GM23338 (cell line): ENCODE data around the gene CHRM4. TPM values are rescaled to one million over a fixed set of nuclear protein-coding genes. Genes with fewer than 3 reads are reported as not detected.

Source experiments
- ATAC-seq: fragments of 200-7000 bp; cut with Tn5 transposase; 3 replicates; pipeline ENCODE4 v1.9.1; 2020
- DNase-seq: peaks from one replicate; pipeline ENCODE4 v3.0.0-alpha.2; 2015; ENCODE audit warnings: low spot score
- H2AFZ ChIP-seq: fragments of 200-600 bp; sonication (generic); 2 replicates; pipeline ENCODE4 v1.8.0; 2016; ENCODE audit warnings: antibody characterized with exemption, mild to moderate bottlenecking, moderate library complexity
- H3F3A ChIP-seq: fragments of 200-600 bp; sonication (generic); replicated peaks from 2 replicates; pipeline ENCODE4 v1.8.0; 2017; ENCODE audit warnings: antibody characterized with exemption, mixed run types, low read depth
- H3K27ac ChIP-seq: fragments of 200-600 bp; sonication (generic); 2 replicates; pipeline ENCODE4 v1.6.1; 2016; ENCODE audit warnings: low read depth
- H3K27me3 ChIP-seq: fragments of 200-600 bp; sonication (generic); 2 replicates; pipeline ENCODE4 v1.8.0; 2016; ENCODE audit warnings: mild to moderate bottlenecking, mixed run types, moderate library complexity; ENCODE audit not compliant: insufficient read depth
- H3K36me3 ChIP-seq: fragments of 200-600 bp; sonication (generic); 2 replicates; pipeline ENCODE4 v1.8.0; 2016; ENCODE audit warnings: mild to moderate bottlenecking; ENCODE audit not compliant: insufficient read depth
- H3K4me1 ChIP-seq: fragments of 200-600 bp; sonication (generic); 2 replicates; pipeline ENCODE4 v1.8.0; 2016; ENCODE audit warnings: mild to moderate bottlenecking, moderate library complexity; ENCODE audit not compliant: insufficient read depth
- H3K4me2 ChIP-seq: fragments of 200-600 bp; sonication (generic); 2 replicates; pipeline ENCODE4 v1.7.1; 2017; ENCODE audit warnings: mixed run types
- H3K4me3 ChIP-seq: fragments of 200-600 bp; sonication (generic); 2 replicates; pipeline ENCODE4 v1.6.1; 2016; ENCODE audit warnings: mixed run types
- H3K79me2 ChIP-seq: fragments of 200-600 bp; sonication (generic); replicated peaks from 2 replicates; pipeline ENCODE4 v1.8.0; 2017; ENCODE audit warnings: mild to moderate bottlenecking; ENCODE audit not compliant: insufficient read depth
- H3K9me2 ChIP-seq: fragments of 200-600 bp; sonication (generic); 2 replicates; pipeline ENCODE4 v1.8.0; 2017; ENCODE audit not compliant: insufficient read depth
- H4K20me1 ChIP-seq: fragments of 200-600 bp; sonication (generic); replicated peaks from 2 replicates; pipeline ENCODE4 v1.8.0; 2017; ENCODE audit warnings: mild to moderate bottlenecking; ENCODE audit not compliant: insufficient read depth
- H3K27ac Mint-ChIP-seq: 2 replicates; pipeline ENCODE4 v1.8.0; 2020; ENCODE audit warnings: inconsistent platforms, mild to moderate bottlenecking, moderate library complexity, mixed read lengths
- H3K27me3 Mint-ChIP-seq: 3 replicates; pipeline ENCODE4 v1.8.0; 2022; ENCODE audit warnings: low read depth, mild to moderate bottlenecking, moderate library complexity, mixed read lengths, inconsistent platforms; ENCODE audit not compliant: insufficient read depth, poor library complexity
- H3K36me3 Mint-ChIP-seq: 3 replicates; pipeline ENCODE4 v1.8.0; 2021; ENCODE audit warnings: low read depth, mild to moderate bottlenecking, inconsistent platforms, moderate library complexity, mixed read lengths
- H3K4me1 Mint-ChIP-seq: 3 replicates; pipeline ENCODE4 v1.8.0; 2020; ENCODE audit warnings: mild to moderate bottlenecking, inconsistent platforms, mixed read lengths
- H3K4me3 Mint-ChIP-seq: 3 replicates; pipeline ENCODE4 v1.8.0; 2021; ENCODE audit warnings: moderate library complexity, mild to moderate bottlenecking, inconsistent platforms, mixed read lengths
- H3K9me3 Mint-ChIP-seq: 3 replicates; pipeline ENCODE4 v1.8.0; 2020; ENCODE audit warnings: moderate library complexity, mild to moderate bottlenecking, inconsistent platforms, mixed read lengths
- ETS1 ChIP-seq: IDR thresholded peaks from 2 replicates; pipeline ENCODE4 v1.6.1; 2016; ENCODE audit warnings: antibody characterized with exemption
- EZH2phosphoT487 ChIP-seq: fragments of 200-600 bp; sonication (generic); IDR thresholded peaks from one replicate; pipeline ENCODE4 v1.8.1; 2018; ENCODE audit warnings: antibody characterized with exemption; ENCODE audit not compliant: unreplicated experiment
- NANOG ChIP-seq: IDR thresholded peaks from 2 replicates; pipeline ENCODE4 v1.6.1; 2016; ENCODE audit warnings: antibody characterized with exemption, borderline replicate concordance
- STAT1 ChIP-seq: IDR thresholded peaks from one replicate; pipeline ENCODE4 v1.6.1; 2016; ENCODE audit warnings: antibody characterized with exemption; ENCODE audit not compliant: unreplicated experiment
- ZNF114 ChIP-seq: fragments of 250-450 bp; sonication (Bioruptor Pico); IDR thresholded peaks from 2 replicates; pipeline ENCODE4 v1.5.0; 2020; ENCODE audit warnings: mild to moderate bottlenecking, moderate library complexity
- ZNF462 ChIP-seq: fragments of 250-450 bp; sonication (Bioruptor Pico); IDR thresholded peaks from 2 replicates; pipeline ENCODE4 v1.5.0; 2020; ENCODE audit warnings: mild to moderate bottlenecking, moderate library complexity
- polyA plus RNA-seq: library from polyadenylated mRNA; unstranded; fragments of >200 nt; fragmentation: Nextera tagmentation; extraction: Ambion mirVana; gene quantifications from 2 replicates; pipeline ENCODE4 v1.2.1, GENCODE V29; 2016
- total RNA-seq: library from RNA; depleted of rRNA; stranded (reverse); fragments of >200 nt; shearing (Covaris generic); gene quantifications from 2 replicates; pipeline ENCODE4 v1.2.3, GENCODE V29; 2014

Gene CHRM4
- total and polyA plus RNA-seq, 2 experiments from 2014 or later: 0.97 TPM; not detected in 1

- Histone ChIP-seq H3K4me1 (peaks cover 9% of the 10 kb centered on the region), H3F3A (peaks cover 24% of the 10 kb centered on the region; the same call in 1 of the 2 replicates), H3K4me3 (no peak overlapping the region), H4K20me1 (peaks cover 12% of the 10 kb centered on the region), H3K36me3 (no peaks in the 10 kb centered on the region; the same call in 1 of the 2 replicates), H3K9me2 (no peaks in the 10 kb centered on the region), H3K27ac (no peak overlapping the region), H3K79me2 (no peaks in the 10 kb centered on the region), H2AFZ (no peak overlapping the region), H3K4me2 (no peak overlapping the region), H3K27me3 (no peaks in the 10 kb centered on the region)
- H3K36me3 Mint-ChIP-seq: peaks cover 41% of the 10 kb centered on the region
- H3K27ac Mint-ChIP-seq: no peak overlapping the region
- H3K9me3 Mint-ChIP-seq: no peaks in the 10 kb centered on the region
- no peak for ATAC-seq
- H3K4me1 Mint-ChIP-seq: peaks cover 25% of the 10 kb centered on the region
- no peak for DNase-seq
- peaks cover 4% of the 10 kb centered on the region for H3K27me3 Mint-ChIP-seq
- TF ChIP-seq ETS1 (no peak), NANOG (no peak), STAT1 (no peak), ZNF114 (CRISPR knock-in tag) (no peak), ZNF462 (no peak), EZH2phosphoT487 (no peak)
- no peak overlapping the region for H3K4me3 Mint-ChIP-seq
These were observed 21.3 kb downstream of the CHRM4 start for GRCh38 chr11:46370253-46370652.
